HG03342 (cell line): ENCODE measurements around the gene APBA2.

ENCODE experiments used
- ATAC-seq: cut with Tn5 transposase; IDR thresholded peaks from one replicate; pipeline ENCODE4 v1.9.1; 2021; ENCODE audit warnings: mild to moderate bottlenecking, moderate library complexity; ENCODE audit not compliant: unreplicated experiment

Gene APBA2

DNA sequence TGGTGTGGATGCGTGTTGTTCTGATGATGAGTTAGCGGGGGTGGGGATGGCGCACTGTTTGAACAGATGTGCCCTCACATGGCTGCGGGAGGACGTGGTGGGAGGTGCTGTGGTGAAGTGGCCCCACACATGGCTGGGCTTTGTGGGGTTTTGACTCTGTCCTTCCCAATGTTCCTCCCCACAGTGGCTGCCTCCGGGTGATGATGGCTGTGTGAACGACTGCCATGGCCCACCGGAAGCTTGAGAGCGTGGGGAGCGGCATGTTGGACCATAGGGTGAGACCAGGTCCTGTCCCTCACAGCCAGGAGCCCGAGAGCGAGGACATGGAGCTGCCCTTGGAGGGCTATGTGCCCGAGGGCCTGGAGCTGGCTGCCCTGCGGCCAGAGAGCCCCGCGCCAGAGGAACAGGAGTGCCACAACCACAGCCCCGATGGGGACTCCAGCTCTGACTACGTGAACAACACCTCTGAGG lies 167.9 kb downstream of the APBA2 start:
- ATAC-seq = no peak

DNA sequence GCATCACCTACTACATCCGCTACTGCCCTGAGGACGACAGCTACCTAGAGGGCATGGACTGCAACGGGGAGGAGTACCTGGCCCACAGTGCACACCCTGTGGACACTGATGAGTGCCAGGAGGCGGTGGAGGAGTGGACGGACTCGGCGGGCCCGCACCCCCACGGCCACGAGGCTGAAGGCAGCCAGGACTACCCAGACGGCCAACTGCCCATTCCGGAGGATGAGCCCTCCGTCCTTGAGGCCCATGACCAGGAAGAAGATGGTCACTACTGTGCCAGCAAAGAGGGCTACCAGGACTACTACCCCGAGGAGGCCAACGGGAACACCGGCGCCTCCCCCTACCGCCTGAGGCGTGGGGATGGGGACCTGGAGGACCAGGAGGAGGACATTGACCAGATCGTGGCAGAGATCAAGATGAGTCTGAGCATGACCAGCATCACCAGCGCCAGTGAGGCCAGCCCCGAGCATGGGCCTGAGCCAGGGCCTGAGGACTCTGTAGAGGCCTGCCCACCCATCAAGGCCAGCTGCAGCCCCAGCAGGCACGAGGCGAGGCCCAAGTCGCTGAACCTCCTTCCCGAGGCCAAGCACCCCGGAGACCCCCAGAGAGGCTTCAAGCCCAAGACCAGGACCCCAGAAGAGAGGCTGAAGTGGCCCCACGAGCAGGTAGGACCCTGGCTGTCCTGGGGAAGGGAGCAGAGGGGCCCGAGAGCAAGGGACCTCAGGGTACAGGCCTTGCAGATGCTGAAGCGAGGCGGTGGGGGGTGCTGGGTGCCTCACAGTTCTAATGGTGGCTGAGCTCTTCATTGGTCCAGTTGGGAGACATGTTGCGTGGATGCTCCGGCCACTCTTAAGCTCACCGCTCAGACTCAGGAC lies 168.6 kb downstream of the APBA2 start:
- ATAC-seq = no peak

DNA sequence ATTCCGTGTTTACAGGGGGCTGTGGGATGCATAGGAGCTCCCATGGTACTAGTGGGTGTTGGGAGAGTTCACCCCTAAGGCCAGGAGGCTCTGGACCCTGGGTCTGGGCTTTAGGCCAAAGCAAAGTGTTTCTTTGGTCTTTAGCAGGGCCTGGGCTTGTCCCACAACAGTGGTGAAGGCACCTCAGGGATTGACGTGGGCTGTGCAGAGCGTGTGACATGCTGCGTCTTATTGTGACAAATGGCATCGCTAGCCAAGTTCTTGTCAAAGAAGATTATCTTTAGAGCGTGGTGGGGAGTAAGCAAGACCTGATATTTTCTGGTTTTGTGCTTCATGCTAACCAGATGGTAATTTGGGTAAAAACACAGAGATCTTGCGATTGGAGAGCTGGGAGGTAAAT lies 170.1 kb downstream of the APBA2 start:
- no peak for ATAC-seq

DNA sequence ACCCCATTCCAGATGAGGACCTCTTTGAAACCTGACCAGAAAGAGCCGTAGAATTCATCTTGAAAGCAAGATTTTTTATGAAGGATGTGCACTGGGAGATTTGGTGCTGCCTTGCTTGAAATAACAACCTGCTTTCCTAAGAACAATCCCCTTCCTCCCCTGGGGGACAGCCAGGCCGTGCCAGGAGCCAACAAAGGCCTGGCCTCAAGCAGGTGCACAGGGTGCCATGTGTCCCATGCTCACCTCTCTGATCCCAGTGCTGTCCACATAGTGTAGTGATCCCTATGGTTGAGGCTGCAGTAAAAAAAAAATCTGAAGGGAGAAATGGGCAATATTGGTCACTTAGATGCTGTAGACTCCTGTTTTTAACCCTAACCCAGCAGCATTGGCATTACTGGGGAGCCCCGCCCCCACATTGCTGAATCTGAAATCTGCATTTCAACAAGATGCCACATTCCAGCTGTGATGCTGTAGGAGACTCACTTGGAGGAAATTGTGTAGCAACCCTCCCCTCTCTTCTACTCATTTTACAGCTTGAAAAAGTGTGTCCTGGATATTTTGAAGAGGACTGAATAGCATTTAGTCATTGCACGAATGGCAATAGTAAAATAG lies 171.2 kb downstream of the APBA2 start:
- no peak for ATAC-seq

DNA sequence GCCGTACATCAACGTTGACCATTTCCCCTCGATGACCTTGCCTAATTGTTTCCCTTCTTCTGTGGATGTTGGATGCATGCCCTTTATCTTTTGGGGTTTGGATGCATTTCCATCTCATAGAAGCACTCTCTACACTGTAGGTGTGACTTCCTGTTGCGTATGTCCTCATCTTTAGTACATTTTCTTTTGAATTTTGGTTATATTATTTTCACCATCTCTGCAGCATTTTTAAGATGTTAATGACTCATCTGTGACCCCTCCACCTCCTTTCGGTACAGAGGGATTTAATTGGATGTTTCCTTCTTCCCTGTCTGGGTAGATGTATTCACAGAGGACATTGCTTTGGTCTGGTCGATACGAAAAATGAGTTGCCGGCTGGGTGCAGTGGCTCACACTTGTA lies 172.1 kb downstream of the APBA2 start:
- ATAC-seq = no peak

DNA sequence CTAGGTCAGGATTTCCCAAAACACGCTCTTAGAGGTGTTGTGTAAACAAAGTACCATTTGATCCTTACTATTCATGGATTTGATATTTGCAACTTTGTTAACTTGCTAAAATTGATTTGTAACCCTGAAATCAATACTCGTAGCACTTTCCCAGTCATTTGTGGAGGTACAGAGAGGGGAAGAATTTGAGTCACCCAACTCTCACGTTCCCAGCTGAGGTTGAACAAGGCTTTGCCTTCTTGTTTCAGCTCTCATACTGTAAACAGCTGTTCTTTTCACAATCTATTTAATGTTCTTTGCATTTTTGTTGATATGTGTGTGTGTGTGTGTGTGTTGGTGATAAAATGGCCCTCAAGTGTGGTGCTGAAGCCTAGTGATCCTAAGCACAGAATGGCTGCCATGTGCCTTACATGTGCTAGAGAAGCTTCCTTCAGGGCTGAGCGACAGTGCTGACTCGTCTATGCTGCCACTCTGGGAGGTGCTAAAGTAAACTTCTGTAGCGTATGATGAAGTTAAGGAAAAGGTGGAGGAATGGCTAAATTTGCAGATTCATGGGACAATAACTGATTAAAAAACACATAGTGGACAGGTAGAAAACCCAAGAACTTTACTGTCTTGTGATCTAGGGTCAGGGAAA lies 173.2 kb downstream of the APBA2 start:
- ATAC-seq = no peak

DNA sequence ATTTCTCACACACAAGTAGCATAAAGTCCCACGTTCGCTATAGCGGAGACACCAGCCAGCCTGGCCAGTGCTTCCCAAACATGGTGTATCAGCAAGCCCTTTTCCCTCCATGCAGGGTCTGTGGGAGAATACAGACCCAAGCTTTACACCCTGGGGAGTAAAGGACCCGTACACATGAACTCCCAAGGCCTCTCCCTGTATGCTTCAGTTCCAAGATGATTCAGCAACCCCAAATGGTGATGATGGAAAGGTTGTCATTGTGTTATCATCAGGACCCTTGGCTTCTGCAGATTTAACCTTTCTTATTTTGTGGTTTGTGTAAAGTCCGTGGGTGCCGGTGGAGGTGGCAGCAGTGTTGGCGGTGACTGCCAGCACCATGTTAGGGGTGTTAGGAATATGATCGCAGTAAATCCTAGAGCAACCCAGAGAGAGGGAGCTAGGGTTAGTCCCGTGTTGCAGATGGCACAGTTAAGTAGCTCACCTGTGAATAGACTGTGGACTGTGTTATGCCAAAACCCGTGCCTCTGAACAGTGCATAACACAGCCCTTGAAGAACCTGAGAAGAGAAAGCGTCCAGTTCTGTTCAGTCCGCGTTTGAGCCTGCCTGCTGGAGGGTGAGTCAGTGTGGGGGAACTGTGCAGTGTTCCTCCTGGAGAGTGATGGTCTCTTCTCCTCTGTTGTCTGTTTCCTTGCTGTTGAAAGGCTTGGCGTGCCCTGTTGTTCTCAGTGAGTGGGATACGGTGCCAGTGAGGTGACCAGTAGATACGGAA lies 174.3 kb downstream of the APBA2 start:
- ATAC-seq = no peak

DNA sequence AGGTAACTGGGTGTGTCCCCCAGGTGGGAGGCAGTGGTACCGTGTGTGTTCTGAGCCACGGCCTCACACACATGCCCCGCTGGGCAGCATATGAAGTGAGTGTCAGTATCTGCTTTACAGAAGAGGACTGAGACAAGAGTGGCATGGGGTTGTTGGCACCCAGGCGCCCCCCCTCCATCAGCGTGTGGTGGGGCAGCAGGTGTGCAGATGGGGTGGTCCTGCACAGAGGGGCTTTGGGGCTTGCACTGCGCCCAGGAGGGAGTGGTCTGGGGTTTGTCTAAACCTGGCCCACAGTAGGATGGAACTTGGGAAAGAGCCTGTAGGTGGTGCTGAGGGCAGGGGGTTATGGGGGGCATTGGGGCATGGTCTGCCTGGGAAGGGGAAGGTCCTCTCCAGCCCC lies 176.0 kb downstream of the APBA2 start:
- no peak for ATAC-seq

DNA sequence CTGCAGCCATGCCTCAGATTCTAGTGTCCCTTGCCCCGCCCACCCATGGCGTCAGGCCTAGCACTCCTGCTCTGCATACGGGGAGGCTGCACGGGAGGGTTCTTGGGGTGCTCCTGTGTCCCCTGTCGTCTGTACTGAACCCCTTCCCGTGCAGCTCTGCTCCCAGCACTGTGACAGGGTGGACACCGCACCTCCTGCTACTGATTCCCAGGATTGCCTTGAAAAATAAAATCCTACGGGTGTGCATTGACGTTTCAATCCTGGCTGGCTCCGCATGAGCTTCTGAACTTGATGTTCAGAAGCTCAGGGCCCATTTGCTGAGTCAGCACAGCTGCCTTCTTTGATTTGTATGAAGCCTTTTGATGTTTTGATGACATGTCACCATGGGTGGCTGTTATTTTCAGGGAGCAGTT lies 176.4 kb downstream of the APBA2 start:
- no peak for ATAC-seq

DNA sequence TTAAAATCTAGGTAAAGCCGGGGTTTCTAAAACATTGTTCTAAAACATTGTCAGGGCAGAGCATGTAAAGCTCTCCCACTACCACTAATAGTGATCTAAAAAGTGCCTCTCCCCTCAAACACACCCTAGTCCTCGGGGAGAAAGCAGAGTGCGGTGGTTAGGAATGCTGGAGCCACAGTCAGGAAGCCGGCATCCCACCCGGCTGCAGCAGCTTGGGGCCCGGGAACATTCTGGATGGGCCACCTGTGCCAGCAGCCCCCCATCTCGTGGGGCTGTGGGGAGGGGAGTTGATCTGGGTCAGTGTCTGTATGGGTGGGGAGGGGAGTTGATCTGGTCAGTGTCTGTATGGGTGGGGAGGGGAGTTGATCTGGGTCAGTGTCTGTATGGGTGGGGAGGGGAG lies 176.9 kb downstream of the APBA2 start:
- no peak for ATAC-seq

DNA sequence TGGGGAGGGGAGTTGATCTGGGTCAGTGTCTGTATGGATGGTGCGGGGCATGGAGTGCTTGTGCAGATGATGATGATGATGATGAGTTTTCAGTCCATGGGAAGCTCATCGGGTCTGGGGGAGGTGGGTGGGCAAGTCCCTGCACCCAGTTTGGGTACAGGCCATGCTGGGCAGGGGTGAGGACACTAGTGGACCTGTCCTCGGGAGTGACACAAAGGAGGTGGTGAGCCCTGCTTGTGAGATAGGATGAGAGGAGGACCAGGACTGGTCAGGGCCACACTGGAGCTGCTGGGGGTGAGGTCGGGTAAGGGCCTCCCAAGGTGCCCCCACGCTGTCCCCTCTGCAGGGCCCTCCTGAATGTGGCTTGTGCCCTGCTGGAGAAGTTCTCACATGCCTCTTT lies 177.9 kb downstream of the APBA2 start:
- no peak for ATAC-seq

DNA sequence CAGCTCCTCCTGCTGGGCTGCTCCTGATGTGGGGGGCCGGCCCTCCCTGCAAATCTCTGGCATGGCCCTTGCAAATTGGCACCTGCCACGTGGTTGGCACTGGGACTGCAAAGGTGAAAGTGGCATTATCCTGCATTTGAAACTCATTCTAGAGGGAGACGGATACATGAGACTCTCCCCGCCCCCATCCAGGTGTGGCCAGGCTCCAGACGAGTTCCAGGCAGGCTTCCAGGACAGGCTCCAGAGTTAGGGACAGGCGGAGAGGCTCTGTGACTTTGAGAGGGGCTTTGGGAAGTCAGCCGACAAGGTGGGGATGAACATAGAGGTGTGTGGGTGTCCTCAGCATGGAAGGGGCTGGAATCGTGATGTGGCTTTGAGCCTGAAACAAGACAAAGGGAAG lies 178.5 kb downstream of the APBA2 start:
- no peak for ATAC-seq

DNA sequence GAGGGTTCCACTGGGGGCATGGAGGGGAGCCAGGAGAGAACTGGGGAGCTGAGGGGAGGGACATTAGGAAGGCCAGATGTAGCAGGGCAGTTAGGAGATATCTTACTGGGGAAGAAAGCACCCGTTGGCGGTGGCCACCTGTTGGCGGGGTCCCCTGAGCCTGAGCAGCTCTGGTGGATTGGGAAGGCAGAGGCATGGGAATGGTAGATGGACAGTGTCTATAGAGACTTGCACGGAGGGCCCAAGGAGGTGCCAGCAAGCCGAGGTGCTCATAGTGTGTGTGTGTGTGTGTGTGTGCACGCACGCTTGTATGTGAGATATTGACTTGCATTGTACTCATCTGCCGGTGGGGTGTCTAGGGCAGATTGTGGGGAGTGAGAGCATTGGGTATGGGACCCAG lies 179.0 kb downstream of the APBA2 start:
- ATAC-seq = no peak

DNA sequence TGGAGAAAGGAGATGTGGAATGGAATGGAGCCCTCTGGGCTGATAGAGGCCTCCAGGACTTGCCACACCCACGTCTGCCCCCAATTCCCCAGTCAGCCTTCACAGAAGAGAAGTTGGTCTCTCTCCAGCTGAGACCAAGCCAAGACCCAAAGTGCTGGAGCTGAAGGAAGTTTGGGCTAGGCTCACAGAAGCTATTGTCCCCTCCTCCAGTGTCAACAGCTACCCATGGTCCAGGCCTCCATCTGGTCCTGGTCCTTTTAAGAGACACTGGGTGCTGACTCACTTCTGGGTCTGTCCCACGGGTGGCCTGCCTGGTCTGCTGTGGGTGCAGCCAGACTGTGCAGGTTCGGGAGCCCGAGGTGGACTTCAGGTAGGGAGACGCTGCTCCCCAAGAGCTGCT lies 179.8 kb downstream of the APBA2 start:
- ATAC-seq = no peak

DNA sequence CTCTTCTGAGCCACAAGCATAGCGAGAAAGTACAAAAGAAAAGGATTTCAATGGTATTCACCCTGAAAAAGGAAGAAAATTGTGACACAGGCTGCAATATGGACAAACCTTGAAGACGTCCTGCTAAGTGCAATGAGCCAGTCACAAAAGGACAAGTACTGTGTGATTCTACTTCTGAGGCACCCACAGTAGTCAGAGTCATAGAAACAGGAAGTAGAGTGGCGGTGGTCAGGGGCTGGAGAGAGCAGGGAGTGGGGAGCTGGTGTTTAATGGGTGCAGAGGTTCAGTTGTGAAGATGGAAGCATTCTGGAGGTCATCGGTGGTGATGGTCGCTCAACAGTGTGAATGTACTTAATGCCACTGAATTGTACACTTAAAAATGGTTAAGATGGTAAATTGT lies 180.5 kb downstream of the APBA2 start:
- ATAC-seq = no peak

DNA sequence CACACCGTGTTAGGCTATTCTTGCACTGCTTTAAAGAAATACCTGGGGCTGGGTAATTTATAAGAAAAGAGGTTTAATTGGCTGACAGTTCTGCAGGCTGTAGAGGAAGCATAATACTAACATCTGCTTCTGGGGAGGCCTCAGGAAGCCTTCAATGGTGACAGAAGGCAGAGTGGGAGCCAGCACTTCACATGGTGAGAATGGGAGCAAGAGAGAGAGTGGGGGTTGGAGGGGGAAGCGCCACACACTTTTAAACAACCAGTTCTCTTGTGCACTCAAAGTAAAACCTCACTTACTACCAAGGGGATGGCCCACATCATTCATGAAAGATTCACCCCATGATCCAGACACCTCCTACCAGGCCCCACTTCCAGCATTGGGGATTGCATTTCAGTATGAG lies 181.1 kb downstream of the APBA2 start:
- no peak for ATAC-seq

DNA sequence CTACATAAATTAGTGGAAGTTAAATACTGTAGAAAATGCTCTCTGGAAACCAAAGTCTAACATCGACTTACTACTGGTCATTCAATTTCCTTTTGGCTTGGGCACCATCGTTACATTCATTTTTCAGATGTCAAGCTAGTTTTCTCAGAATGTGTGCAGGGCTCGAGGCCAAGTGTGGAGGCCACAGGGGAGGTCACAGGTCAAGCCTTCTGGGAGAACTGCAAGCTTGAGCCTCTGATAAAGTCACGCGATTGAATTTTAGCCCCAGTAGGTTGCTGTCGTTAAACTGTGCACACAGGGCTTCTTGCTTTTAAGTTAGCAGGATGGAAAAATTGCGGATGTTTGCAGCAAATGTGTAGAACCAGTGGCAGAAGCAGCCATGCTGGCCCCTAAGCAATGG lies 182.2 kb downstream of the APBA2 start:
- no peak for ATAC-seq

DNA sequence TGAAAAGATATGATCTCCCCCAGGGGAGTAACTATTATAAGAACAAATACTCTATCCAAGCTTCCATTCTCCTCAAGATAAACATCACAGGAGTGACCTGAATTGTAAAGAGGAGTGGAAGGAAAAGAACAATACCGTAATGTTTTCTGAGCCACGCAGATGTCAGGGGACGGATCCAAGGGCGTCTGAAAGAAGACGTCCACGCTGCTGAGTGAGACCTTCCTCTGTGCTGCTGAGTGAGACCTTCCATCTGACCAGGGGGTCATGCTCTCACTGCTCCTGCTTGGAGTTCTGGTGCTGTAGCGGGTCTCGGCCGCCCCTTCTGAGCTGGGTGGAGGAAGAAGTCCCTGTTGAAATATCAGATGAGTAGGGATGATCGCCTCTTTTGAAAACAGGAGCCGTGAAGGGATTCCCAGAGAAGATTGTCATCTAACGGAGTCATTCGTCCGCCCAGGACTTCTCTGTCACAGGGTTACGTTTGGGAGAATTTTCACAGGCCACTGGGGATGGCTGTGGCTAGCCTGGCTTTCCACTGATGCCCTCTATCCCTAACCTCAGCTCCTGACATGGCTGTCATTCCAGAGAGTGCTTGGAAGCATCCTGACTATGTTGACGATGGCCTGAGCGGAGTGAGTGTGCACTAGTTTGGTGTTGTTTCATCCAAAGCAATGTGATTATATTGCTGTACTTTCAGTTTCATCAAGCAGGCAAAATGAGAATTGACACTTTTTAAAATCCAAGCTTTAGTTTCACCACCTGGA lies 184.9 kb downstream of the APBA2 start:
- ATAC-seq = no peak

DNA sequence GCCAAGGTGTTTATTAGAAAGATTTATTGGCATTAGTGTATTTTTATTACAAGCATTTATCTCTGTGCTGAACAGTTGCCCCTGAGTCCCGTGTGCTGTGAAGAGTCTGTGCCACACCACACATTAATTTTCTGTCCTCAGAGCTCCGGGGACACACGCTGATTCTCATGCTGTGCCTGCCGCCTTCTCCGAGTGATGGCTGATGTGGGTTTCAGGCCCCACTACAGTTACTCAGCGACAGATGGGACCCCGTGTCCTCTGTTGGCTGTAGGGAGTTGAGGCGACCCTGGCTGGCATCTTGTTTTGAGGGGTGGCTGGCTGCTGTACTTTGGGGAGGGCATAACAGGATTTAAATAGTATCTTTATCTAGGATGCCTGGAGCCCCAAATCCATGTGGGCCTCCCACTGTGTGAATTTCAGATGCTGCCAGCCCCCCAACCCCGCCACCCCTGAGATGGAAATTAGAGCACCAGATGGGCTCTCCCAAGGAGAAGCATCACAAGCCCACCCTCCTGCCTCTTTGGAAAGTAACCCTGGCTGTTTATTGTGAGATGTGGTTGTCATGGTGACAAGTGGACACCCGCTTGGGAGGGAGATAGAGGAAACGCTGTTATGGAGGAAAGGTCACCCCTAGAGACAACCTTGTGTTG lies 185.6 kb downstream of the APBA2 start:
- no peak for ATAC-seq

DNA sequence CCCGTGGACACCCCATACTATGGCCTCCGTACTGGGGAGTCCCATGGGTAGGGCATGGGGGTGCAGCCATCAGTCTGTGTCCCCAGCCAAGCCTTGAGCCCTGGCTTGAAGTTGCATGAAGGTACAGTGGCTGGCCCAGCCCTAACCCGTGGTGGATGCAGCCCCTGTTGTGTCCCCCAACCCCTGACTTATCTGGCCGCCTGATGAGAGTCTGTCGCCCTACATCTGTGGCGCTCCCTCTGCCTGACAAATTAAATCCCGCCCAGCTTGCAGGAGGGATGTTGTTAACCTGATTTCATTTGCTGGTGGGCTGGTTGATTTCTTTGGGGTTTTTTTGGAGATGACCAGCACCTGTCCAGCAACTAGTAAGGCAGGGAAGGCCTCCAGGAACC lies 186.1 kb downstream of the APBA2 start:
- no peak for ATAC-seq
